HG02642 (cell line): ENCODE measurements around the gene NHLRC2.
"Not testable (repeated sequence)": the region's sequence is repeated elsewhere in the genome, so short reads cannot be mapped to it uniquely, and the experiment has no call there.

Experiments
- ATAC-seq: cut with Tn5 transposase; IDR thresholded peaks from one replicate; pipeline ENCODE4 v1.9.1; 2021; ENCODE audit warnings: mild to moderate bottlenecking; ENCODE audit not compliant: unreplicated experiment, poor library complexity

Gene NHLRC2

DNA sequence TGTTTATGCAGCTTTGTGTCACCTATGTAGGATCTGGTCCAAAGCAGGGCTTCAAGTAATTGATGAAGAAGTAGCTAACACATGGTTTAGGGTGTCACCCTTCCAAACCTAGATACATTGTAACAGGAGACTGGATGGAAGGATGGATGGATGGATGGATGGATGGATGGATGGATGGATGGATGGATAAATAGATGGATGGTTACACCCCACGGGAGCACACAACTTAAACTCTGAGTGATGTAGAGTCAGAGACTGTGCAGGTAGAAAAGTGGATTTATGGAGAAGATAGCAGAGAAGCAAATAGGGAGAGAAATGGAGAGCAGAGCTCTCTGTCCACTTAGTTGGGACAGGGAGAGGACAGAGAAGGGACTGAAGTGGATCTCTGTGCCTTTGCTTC is 78.4 kb downstream of the NHLRC2 start:
- no peak for ATAC-seq

DNA sequence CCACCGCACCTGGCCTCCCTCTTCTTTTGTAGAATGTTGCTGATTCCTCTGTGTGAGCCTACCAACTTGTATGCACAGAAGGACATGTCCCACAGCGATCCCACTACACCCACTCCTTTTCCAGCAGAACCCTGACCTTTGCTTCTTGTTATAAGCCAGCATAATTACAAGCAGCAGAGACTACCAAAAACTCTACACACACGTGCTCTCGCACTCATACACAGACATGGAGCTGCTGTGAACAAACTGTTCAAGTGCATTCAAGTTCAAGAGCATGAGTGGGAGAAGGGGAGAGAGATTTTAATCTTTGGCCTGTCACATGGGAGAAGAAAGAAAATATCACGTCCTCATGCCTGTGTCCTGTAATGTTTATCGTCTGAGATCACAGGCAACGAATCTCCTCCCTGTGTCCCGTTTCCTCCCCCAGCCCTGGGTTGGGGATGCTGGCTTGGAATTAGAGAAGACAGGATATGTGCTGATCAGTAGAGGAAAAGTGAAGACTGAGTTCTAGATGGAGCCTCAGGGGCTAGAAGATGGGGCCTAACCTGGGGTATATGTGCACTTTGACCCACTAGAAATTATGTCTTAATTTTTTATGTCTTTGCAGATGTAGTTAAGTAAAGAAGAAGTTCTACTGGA is 79.6 kb downstream of the NHLRC2 start:
- no peak for ATAC-seq

DNA sequence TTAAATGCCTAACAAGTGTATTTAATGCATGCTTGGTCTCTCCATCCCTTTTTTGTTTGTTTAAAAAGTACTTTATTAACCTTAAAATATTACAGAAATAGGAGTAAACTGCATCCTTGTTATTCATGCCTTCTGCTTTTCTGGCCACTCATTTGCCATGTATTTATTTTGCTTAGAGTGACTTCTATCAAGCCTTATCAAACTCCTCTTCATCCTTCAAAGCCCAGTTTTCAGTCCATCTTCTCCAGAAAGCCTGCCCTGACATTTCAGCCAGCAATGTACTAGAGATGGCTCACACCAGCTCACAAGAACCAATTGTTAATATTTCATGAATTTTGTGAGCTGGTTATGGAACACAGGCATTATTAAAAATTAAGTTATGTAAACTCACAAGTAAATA is 82.8 kb downstream of the NHLRC2 start:
- ATAC-seq: no peak

DNA sequence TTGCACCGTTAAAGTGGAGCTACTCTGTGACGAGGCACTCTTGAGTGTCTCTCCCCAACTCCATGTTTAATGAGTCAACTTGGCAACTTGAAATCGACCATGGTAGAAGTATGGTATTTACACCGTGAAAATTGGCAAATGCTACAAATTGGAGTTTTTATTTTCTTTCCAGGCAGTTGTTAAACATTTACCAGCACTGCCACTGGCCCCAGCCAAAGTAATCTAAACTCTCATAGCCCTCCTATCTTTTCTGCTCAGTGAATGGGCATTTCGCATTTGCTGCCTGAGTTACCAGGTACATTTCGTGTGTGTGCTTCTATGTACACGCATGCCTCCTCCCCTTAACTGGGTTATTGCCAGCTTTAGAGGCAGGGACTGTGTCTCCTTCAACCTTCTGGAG is 83.3 kb downstream of the NHLRC2 start:
- no peak for ATAC-seq

DNA sequence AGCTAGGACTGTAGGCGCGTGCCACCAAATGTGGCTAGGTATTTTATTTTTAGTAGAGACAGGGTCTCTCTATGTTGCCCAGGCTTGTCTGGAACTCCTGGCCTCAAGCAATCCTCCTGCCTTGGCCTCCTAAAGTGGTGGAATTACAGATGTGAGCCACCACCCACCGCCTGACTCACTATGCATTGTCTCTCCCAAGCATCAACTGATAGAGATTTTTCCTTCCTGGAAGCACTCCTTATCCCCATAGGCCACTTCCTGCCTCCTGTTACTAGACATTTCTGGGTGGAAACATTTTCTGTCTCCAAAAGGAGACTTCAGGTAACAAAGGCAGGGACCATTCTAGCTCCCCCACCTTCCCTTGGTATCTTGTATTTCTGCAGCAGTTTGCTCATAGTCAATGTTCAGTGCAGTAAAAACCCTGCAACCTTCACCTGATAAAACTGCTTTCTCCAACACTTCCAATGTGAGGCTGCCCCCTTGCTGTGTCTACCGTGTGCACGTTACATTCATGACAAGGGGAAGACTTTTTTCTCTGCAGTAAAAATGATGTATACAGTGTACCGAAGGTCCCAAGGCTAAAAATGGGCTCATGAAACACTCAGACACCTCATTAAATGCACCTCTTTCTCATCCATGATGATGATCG is 84.9 kb downstream of the NHLRC2 start:
- no peak for ATAC-seq

DNA sequence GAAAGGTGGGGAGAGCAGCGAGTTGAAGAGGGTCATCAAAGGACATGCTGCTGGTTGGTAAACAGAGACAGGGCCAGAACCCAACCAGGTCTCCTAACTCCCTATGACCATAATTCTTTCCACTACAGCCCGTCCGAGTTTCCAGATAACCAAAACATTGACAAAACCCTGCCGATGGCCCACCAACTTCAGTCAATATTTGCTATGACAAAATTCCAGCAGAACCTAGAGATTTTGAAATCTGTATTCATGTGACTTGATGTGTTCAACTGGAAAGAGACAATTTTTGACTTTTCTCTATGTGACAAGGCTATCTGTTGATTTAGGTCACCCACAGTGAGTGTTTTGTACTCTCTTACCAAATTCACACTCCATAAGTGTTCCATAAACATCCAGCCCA is 86.7 kb downstream of the NHLRC2 start:
- ATAC-seq: no peak

DNA sequence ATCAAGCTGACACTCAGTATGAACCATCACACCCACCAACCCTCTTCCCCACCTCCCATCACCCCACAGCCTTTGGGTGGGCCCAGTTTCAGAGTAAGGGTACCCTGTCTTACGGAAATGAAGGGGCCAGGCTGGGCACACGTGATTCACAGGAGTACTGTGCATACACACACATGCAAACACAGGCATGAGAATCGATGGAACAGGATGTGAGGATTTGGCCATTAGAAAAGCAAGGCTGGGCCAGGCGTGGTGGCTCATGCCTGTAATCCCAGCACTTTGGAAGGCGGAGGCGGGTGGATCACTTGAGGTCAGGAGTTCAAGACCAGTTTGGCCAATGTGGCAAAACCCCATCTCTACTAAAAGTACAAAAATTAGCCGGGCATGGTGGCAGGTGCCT is 88.7 kb downstream of the NHLRC2 start:
- ATAC-seq: not testable (repeated sequence)

DNA sequence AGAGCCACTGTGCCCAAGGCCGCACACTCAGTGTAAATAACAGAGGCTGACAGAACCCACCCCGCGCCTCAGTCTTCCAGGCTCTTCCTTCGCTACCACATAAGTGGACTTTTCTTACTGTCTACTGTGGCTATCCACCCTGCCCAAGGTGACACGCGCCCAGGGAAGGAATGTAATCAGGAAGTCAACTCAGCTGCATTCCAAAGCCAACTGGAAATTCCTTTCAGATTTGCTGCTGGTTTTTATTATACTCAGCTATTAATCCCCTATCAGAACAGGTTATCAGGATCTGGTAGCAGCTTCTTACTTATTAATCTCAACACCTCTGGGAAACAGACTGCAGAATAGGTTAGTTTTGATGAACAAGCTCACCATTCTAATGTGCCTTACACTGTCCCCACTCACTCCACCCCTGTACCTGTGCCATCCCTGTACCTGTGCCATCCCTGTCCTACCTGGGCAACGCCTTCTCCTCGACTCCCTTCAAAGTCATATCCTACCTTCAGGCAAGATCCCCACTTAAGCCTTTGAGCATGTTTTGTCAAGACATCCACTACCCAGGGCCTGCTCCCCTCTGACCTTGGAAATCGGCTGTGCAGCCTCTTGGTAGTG is 90.7 kb downstream of the NHLRC2 start:
- no peak for ATAC-seq

DNA sequence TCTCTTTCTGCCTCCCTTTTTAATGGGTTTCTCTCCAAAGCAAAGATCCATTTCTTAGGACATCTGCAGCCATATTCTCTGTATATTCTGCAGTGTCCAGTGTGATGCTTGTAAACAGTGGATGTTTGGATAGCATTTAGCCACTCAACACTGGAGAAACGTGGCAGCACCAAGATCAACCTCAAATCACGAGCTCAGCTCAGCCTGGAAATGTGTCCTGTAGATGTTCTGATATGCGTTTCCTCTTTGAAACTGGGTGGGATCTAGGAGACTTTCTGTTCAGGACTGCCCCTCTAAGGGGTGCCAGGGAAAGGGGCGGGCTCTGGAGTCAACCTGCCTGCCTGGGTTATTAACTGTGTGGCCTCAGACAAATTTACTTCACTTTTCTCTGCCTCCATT is 91.2 kb downstream of the NHLRC2 start:
- no peak for ATAC-seq

DNA sequence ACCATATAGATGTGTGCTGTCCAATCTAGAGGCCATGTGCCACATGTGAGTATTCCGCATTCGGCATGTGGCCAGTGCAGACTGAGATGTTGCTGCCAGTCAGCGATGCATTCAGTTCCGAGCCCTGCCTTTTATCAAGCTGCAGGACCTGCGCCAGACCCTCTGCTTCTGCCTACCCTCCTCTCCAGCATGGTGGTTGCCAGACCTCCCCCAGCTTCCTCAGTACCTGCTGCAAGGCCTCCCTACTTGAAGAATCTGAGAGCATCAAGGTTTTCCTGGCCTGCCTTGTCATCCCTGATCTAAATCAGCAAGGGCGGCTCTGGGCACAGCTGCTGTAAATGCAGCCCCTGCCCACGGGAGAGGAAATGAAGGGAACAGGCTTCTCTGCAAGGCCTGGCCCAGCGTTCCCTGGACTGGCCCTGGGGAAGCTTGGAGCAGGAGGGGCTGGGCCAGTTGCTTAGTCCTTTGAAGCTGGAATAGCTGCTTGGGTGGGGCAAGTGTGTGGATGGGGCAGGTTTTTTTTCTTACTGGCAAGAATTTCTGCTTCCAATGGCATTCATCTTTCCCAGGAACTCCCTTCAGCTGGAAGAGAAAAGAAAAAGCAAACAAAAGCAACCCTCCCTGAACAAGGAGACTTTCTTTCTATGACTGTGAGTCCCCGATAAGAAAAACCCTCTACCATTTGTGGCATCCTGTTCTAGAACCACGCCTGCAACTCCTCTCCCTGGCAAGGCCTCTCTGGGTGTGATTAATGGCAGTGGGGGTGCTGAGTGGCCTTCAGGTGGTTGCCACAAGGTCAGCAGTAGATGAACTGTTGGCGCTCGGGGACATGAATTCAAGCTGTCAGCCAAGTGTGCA is 93.0 kb downstream of the NHLRC2 start:
- ATAC-seq: no peak

DNA sequence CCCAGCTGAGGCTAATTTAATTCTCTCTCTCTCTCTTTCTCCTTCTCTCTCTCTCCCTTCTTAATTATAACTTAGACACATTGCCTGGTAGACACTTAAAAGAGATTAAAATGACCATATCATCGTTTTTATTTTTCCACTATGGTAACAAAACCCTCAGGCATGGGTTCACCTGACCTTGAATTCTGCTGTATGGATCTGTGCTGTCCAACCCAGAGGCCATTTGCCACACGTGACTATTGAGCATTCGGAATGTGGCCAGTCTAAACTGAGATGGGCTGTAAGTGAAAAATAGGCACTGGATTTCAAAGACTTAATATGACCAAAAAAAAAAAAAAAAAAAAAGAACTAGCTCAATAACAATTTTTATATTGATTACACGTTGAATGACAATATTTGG is 93.6 kb downstream of the NHLRC2 start:
- ATAC-seq: no peak

DNA sequence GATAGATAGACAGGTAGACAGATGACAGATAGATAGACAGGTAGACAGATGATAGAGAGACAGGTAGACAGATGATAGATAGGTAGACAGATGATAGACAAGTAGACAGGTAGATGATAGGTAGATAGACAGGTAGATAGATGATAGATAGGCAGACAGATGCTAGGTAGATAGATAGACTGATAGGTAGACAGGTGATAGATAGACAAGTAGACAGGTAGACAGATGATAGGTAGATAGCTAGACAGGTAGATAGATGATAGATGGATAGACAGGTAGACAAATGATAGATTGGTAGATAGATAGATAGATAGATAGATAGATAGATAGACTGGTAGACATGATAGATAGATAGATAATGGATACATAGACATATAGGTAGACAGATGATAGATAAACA is 95.8 kb downstream of the NHLRC2 start:
- ATAC-seq: no peak

DNA sequence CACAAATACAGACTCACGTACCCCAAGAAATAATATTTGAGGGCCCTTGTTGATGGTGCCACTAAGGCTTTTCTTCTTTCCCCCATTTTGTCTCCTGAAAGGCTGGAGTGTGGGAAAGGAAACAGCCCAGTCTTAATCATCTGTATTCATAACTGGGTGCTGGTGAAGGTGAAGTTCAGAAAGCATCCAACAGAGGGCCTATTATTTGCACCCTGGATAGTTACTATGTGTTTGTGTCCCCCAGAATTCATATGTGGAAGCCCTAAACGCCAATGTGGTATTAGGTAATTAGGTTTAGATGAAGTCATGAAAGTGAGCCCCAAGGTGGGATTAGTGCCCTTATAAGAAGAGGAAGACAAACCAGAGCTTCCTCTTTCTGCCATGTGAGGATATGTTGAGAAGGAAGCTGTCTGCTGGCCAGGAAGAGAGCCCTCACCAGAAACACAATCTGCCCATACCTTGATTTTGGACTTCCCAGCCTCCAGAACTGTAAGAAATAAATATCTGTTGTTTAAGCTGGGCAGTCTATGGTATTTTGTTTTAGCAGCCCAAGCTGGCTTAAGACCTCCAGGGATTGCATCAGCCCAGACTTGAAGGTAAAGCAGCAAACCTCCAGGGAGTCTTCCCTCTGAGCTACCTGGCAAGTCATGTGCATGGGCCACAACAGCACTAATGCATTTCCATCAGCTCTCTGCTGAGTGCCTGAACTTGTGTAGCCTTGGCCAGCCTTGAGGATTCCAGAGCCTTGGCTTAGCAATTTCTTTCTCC is 99.2 kb downstream of the NHLRC2 start:
- ATAC-seq: no peak

DNA sequence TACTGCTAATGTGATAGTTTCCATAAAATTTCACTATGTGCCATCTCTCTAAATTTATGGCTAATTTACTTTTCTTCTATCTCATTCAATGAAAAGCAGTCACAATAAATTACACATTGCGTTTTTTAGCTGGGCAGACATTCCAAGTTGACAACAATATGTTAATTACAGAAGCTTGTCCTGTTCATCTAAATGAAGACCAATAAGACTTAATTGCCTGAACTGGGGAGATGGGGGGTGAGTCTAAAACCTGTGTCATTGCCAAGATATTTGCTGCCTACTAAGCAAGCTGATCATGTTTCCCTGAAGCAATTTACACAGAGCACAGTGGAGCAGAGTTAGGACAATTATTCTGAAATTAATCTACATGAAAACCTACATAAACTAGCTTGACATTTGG is 99.9 kb downstream of the NHLRC2 start:
- no peak for ATAC-seq

DNA sequence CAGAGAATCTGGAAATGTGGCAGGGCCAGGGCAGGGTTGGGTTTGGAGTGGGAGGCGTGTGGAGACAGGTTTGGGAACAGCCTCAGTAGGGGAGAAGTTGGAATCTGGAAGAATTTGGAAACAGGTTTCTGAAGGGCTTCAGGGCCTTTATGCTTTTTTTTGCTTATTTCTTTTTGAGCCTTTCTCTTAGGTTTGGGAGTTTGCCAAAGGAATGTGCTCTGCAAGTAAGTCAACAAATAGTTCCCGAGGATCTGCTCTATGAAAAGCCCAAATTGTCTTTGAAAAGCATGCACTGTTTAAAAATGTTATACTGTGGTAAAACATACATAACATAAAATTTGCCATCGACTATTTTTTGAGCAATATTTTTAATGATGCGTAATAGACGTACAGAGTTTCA is 102.6 kb downstream of the NHLRC2 start:
- ATAC-seq: no peak

DNA sequence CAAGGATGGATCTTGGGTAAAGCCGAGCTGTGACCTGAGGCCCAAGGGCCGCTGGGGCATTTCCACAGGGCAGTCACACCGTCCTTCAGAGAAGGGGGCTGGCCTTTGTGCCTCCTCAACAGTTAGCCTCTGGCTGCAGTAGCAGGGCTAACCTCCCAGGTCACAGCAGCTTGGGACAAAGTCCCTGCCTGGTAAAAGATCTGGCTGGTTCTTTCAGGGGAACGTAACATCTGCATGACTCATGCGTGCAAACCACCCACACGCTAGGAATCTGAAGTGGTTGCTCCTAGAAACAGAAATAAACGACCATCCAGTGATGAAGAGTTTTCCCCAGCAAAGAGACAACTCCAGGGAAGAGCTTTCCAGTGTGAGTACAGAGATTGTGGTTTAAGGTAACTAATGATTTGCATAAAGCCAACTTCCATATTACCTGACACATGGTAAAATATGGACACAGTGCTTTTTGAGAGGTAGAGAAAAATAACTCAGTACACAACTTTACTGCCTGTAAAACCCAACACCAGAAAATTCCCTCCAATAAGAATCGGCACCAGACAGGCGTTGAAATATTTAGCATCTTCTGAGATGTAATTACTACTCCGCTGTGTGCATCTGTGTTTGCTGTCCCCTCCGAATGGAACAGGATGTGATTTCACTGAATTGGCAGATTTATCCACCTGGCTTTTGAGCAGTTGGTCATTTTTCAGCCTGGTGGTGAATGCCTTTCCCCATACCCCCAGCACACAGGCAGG is 104.3 kb downstream of the NHLRC2 start:
- no peak for ATAC-seq

DNA sequence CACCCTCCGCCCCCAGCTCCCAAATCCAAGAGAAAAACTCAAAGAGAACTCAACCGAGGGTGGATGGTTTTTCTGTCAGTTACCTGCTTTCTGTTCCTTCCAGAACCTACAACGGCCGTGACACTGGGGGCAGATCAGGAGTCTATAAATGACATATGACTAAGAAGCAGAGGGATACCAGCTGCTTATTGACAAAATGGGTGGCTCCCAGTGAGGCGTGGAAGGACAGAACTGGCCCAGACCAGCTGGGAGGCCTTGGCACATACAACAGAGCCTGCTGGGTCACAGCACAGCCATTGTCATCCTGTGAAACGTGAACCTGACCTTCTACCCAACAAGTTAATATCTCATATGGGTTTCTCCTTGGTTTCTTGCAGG is 104.9 kb downstream of the NHLRC2 start:
- ATAC-seq: peak; percentile 72

DNA sequence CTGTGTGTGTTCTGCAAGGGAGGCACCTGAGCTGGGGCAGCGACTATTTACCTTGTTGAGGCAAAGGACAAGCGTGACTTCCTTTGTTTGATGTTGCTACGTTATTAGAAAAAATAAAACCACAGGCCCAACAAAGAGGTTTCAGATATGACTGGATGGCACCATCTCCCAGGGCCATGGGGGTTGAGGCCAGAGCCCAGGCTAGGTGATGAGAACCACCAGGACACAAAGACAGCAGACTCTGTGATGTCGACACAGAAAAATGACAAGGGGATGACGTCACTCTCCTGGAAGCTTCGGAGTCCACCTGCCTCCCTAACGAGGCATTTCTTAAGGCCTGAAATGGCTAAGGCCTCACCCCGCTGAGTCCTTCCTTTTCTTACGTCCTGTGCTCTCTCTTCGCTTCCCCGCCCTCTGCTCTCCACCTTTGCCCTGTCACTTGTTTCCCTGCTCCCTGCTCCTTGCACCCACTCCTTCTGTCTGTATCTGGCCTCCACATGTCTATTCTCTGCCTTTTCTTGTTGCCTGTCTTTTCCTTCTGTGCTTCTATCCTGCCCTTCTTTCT is 106.2 kb downstream of the NHLRC2 start:
- peak; percentile 40 for ATAC-seq
